HEK293 (cell line): ENCODE measurements around the gene PTP4A2.
"Not testable (repeated sequence)": the region's sequence is repeated elsewhere in the genome, so short reads cannot be mapped to it uniquely, and the experiment has no call there.

ENCODE experiments used
- ZNF184 ChIP-seq: fragments of 450-650 bp; IDR thresholded peaks from 2 replicates; pipeline ENCODE4 v1.5.1; 2018; ENCODE audit warnings: missing biosample characterization, mild to moderate bottlenecking, missing genetic modification characterization
- ZNF274 ChIP-seq, 2 experiments: fragments of 200-500 bp in 1 of 2; fragments of 450-650 bp in 1 of 2; sonication (Bioruptor generic) in 1 of 2; formaldehyde crosslinking in 1 of 2; IDR thresholded peaks; 2 replicates each; pipeline versions ENCODE4 v1.5.1 to v1.6.1; 2014 to 2016; ENCODE audit warnings: borderline replicate concordance in 1 of 2, inconsistent platforms in 1 of 2, low read length in 1 of 2, missing biosample characterization in 1 of 2, missing genetic modification characterization in 1 of 2
- ZNF791 ChIP-seq: fragments of 450-650 bp; formaldehyde crosslinking; IDR thresholded peaks from 2 replicates; pipeline ENCODE4 v1.5.1; 2016; ENCODE audit warnings: missing biosample characterization, missing genetic modification characterization
- ZNF830 ChIP-seq: fragments of 450-650 bp; IDR thresholded peaks from 2 replicates; pipeline ENCODE4 v1.5.0; 2018; ENCODE audit warnings: missing biosample characterization, missing genetic modification characterization, low read depth, mild to moderate bottlenecking, moderate library complexity
- TF ChIP-seq, protein P1 (sequence below): fragments of 450-650 bp; formaldehyde crosslinking; optimal IDR thresholded peaks from 2 replicates; pipeline ENCODE3; 2016; ENCODE audit warnings: missing biosample characterization, mild to moderate bottlenecking, missing genetic modification characterization

DNA sequence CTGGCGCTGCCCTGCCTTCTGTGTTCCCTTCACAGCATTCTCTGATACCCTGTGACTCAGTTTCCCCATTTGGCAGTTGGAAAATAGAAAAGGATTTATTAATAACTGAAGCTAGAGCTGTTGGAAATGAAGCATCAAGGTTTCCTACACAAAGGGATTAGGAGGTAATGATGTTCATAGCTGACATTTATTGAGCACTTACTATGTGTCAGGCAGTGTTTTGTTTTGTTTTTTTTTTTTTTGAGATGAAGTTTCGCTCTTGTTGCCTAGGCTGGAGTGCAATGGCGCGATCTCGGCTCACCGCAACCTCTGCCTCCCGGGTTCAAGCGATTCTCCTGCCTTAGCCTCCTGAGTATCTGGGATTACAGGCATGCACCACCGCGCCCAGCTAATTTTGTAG, 7.5 kb upstream of the PTP4A2 start:
- not testable (repeated sequence) for TF ChIP-seq ZNF830; ZNF184 (tag by site-specific recombination); ZNF274 (IDR thresholded peaks at IDR 0.05; ENCODE audit: low read length); ZNF274 (tag by site-specific recombination; IDR thresholded peaks at IDR 0.05; ENCODE audit: borderline replicate concordance); ZNF791 (tag by site-specific recombination)
- TF ChIP-seq, protein P1, sequence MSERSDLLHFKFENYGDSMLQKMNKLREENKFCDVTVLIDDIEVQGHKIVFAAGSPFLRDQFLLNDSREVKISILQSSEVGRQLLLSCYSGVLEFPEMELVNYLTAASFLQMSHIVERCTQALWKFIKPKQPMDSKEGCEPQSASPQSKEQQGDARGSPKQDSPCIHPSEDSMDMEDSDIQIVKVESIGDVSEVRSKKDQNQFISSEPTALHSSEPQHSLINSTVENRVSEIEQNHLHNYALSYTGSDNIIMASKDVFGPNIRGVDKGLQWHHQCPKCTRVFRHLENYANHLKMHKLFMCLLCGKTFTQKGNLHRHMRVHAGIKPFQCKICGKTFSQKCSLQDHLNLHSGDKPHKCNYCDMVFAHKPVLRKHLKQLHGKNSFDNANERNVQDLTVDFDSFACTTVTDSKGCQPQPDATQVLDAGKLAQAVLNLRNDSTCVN (tag by site-specific recombination): not testable (repeated sequence)
